ENCODE data around the gene KLHL29. TPM values are rescaled to one million over a fixed set of nuclear protein-coding genes. Genes with fewer than 3 reads are reported as not detected.

The KLHL29 gene
- total RNA-seq, 1 donor from 2014 or later = 8.4 TPM

DNA sequence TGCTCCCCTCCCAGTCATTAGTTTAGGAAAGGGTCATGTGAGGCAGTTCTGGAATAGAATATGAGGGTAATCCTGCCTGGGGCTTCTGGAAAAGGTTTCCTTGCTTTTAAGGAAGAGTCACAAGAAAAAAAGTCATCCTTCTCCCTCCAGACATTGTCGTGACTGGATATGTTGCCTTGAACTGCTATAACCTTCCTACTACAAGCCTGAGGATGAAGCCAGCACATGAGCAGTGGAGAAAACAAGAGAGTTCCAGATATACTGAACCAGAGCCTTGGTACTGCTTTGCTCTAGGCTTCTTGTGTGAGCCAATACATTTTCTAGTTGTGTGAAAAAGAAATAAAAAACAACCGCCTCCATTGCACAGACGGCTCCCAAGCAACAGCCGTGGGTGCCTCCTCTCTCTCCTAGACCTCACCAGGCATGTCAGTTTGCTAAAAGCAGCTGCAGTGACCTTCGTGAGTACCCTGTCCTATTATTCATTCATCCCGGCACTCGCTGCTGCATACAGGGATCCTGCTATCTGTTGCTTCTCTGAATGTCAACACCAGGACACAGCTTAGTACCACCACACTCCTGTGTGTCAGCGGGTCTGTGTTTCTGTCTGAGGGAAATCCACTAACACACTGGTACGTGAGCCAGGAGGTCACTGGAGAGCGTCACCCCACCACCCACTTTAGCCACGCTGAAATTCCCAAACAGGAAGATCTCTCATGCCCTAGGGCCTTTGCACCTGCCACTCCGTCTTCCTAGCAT is 186.7 kb downstream of the KLHL29 start:
- no peak for DNase-seq (ENCODE audit: low read depth, low spot score)
- Mint-ChIP-seq H3K27me3 (ENCODE audit: low read depth) (no peaks in the 10 kb centered on the region), H3K36me3 (ENCODE audit: low read depth) (no peaks in the 10 kb centered on the region), H3K4me1 (peaks cover 27% of the 10 kb centered on the region), H3K27ac (ENCODE audit: unreplicated experiment) (no peak overlapping the region), H3K4me3 (no peak overlapping the region), H3K9me3 (no peaks in the 10 kb centered on the region)
- TF ChIP-seq, protein P1, sequence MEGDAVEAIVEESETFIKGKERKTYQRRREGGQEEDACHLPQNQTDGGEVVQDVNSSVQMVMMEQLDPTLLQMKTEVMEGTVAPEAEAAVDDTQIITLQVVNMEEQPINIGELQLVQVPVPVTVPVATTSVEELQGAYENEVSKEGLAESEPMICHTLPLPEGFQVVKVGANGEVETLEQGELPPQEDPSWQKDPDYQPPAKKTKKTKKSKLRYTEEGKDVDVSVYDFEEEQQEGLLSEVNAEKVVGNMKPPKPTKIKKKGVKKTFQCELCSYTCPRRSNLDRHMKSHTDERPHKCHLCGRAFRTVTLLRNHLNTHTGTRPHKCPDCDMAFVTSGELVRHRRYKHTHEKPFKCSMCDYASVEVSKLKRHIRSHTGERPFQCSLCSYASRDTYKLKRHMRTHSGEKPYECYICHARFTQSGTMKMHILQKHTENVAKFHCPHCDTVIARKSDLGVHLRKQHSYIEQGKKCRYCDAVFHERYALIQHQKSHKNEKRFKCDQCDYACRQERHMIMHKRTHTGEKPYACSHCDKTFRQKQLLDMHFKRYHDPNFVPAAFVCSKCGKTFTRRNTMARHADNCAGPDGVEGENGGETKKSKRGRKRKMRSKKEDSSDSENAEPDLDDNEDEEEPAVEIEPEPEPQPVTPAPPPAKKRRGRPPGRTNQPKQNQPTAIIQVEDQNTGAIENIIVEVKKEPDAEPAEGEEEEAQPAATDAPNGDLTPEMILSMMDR (conservative IDR thresholded peaks at IDR 0.05) = no peak

- Mint-ChIP-seq H3K9me3 (no peaks in the 10 kb centered on the region), H3K27ac (ENCODE audit: unreplicated experiment) (no peak overlapping the region), H3K36me3 (ENCODE audit: low read depth) (no peaks in the 10 kb centered on the region), H3K27me3 (ENCODE audit: low read depth) (no peaks in the 10 kb centered on the region), H3K4me1 (peaks cover 20% of the 10 kb centered on the region), H3K4me3 (no peak overlapping the region)
- TF ChIP-seq, protein P1 (conservative IDR thresholded peaks at IDR 0.05) = no peak
- DNase-seq (ENCODE audit: low read depth, low spot score) = no peak
Measured at GRCh38 chr2:23574919-23575654, 190.1 kb downstream of the KLHL29 start.

DNA sequence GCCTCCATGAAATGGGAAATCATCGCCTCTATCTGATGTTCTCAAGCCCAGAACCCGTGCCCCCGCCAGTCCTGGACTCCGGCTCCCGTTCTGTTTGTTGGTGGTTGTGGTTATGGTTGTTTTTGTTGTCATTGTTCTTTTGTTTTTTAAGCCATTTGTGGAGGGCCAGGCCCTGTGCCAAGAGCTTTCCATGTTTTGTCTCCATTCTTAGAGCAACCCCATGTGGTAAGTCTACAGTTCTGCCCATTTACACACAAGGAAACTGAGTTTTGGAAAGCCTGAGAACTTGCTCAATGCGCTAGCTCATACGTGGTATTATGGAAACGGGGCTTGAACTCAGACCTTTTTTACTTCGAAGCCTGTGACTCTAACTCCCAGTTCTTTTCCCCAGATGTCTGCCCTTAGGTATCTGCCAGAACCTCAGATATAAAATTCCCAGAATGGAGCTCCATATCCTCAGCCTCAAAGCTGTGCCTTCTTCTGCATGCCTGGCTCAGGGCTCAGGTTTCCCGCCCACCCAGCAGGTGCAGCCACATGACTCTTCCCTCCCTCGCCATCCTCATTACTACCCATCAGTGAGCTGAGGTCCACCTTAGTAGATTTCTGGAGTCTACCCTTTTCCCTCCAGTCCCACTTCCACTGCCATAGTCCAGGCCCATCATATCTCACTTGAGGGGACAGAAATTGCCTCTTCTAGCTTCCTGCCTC is 194.1 kb downstream of the KLHL29 start:
- H3K27ac Mint-ChIP-seq (ENCODE audit: unreplicated experiment) = no peak overlapping the region
- no peaks in the 10 kb centered on the region for H3K27me3 Mint-ChIP-seq (ENCODE audit: low read depth)
- H3K36me3 Mint-ChIP-seq (ENCODE audit: low read depth) = no peaks in the 10 kb centered on the region
- DNase-seq (ENCODE audit: low read depth, low spot score) = no peak
- no peak overlapping the region for H3K4me3 Mint-ChIP-seq
- H3K9me3 Mint-ChIP-seq = no peaks in the 10 kb centered on the region
- H3K4me1 Mint-ChIP-seq = peaks cover 10% of the 10 kb centered on the region
- TF ChIP-seq, protein P1 (conservative IDR thresholded peaks at IDR 0.05) = no peak

DNA sequence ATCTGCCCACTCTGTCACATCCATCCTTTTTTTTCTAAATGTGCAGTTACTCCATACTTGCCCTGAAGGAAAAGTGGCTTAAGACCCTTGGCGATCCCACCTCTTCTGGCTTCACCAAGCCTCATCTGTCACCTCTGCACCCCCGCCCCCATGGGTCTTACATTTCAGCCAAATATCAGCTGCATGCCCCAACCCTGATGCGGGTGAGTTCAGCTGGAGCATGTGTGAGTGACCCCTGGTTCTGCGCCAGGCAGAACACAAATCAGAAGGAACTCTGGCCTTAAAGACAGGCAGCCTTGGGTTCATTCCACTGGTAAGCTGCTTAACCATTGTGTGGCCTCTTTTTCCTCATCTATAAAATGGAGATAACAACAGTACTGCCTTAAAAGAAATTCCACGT is 194.7 kb downstream of the KLHL29 start:
- H3K36me3 Mint-ChIP-seq (ENCODE audit: low read depth) = no peaks in the 10 kb centered on the region
- H3K27ac Mint-ChIP-seq (ENCODE audit: unreplicated experiment) = no peak overlapping the region
- no peaks in the 10 kb centered on the region for H3K27me3 Mint-ChIP-seq (ENCODE audit: low read depth)
- TF ChIP-seq, protein P1 (conservative IDR thresholded peaks at IDR 0.05) = no peak
- H3K9me3 Mint-ChIP-seq = no peaks in the 10 kb centered on the region
- no peak for DNase-seq (ENCODE audit: low read depth, low spot score)
- peaks cover 4% of the 10 kb centered on the region for H3K4me1 Mint-ChIP-seq
- no peak overlapping the region for H3K4me3 Mint-ChIP-seq

GRCh38 chr2:23583467-23583866 is 198.5 kb downstream of the KLHL29 start:
- DNase-seq (ENCODE audit: low read depth, low spot score) = no peak
- H3K27me3 Mint-ChIP-seq (ENCODE audit: low read depth) = no peaks in the 10 kb centered on the region

More at GRCh38 chr2:23583467-23583866, 198.5 kb downstream of the KLHL29 start:
- no peak overlapping the region for H3K4me3 Mint-ChIP-seq
- TF ChIP-seq, protein P1 (conservative IDR thresholded peaks at IDR 0.05) = no peak
- H3K36me3 Mint-ChIP-seq (ENCODE audit: low read depth) = no peaks in the 10 kb centered on the region
- no peaks in the 10 kb centered on the region for H3K9me3 Mint-ChIP-seq
- peaks cover 21% of the 10 kb centered on the region for H3K4me1 Mint-ChIP-seq
- no peak overlapping the region for H3K27ac Mint-ChIP-seq (ENCODE audit: unreplicated experiment)
